ENCODE measurements around the gene SIK2. TPM values are rescaled to one million over a fixed set of nuclear protein-coding genes. Genes with fewer than 3 reads are reported as not detected.

Gene SIK2
- total RNA-seq, 1 experiment from 2014 or later, result 13.9 TPM

- H3K9me3 Mint-ChIP-seq (ENCODE audit: low read depth, unreplicated experiment), result no peaks in the 10 kb centered on the region
- no peaks in the 10 kb centered on the region for H3K27me3 Mint-ChIP-seq (ENCODE audit: unreplicated experiment)
- peaks cover 9% of the 10 kb centered on the region for H3K36me3 Mint-ChIP-seq (ENCODE audit: insufficient read depth, unreplicated experiment)
- CTCF ChIA-PET, result no interaction called here
- no peak for TF ChIP-seq CTCF (IDR thresholded peaks at IDR 0.05; ENCODE audit: unreplicated experiment)
- no peak for DNase-seq
- H3K4me3 Mint-ChIP-seq (ENCODE audit: low read depth, unreplicated experiment), result no peak overlapping the region
- no peaks in the 10 kb centered on the region for H3K4me1 Mint-ChIP-seq (ENCODE audit: low read depth, unreplicated experiment)
- BruUV-seq (replicated peaks), result no TSS peak
- no peak overlapping the region for H3K27ac Mint-ChIP-seq (ENCODE audit: unreplicated experiment)
- intact Hi-C loops (cut with micrococcal nuclease; ENCODE audit: unreplicated experiment), result no loop called here
Observed at GRCh38 chr11:111759376-111759775, 157.1 kb downstream of the SIK2 start.

GRCh38 chr11:111759778-111760407 lies 157.6 kb downstream of the SIK2 start:
- H3K4me1 Mint-ChIP-seq (ENCODE audit: low read depth, unreplicated experiment), result no peaks in the 10 kb centered on the region
- CTCF ChIA-PET, result no interaction called here

GRCh38 chr11:111761036-111761435 lies 158.8 kb downstream of the SIK2 start:
- no peak for TF ChIP-seq CTCF (IDR thresholded peaks at IDR 0.05; ENCODE audit: unreplicated experiment)
- CTCF ChIA-PET, result no interaction called here
- Mint-ChIP-seq H3K27me3 (ENCODE audit: unreplicated experiment) (no peaks in the 10 kb centered on the region), H3K4me1 (ENCODE audit: low read depth, unreplicated experiment) (no peaks in the 10 kb centered on the region), H3K4me3 (ENCODE audit: low read depth, unreplicated experiment) (no peak overlapping the region), H3K36me3 (ENCODE audit: insufficient read depth, unreplicated experiment) (peaks cover 20% of the 10 kb centered on the region), H3K27ac (ENCODE audit: unreplicated experiment) (no peak overlapping the region), H3K9me3 (ENCODE audit: low read depth, unreplicated experiment) (no peaks in the 10 kb centered on the region)
- no peak for DNase-seq
- BruUV-seq (replicated peaks), result no TSS peak
- intact Hi-C loops (cut with micrococcal nuclease; ENCODE audit: unreplicated experiment), result no loop called here

More at GRCh38 chr11:111759778-111760407, 157.6 kb downstream of the SIK2 start:
- H3K9me3 Mint-ChIP-seq (ENCODE audit: low read depth, unreplicated experiment), result no peaks in the 10 kb centered on the region
- H3K27ac Mint-ChIP-seq (ENCODE audit: unreplicated experiment), result no peak overlapping the region
- no TSS peak for BruUV-seq (replicated peaks)
- TF ChIP-seq CTCF (IDR thresholded peaks at IDR 0.05; ENCODE audit: unreplicated experiment), result no peak
- peaks cover 9% of the 10 kb centered on the region for H3K36me3 Mint-ChIP-seq (ENCODE audit: insufficient read depth, unreplicated experiment)
- no peak overlapping the region for H3K4me3 Mint-ChIP-seq (ENCODE audit: low read depth, unreplicated experiment)
- no peaks in the 10 kb centered on the region for H3K27me3 Mint-ChIP-seq (ENCODE audit: unreplicated experiment)
- intact Hi-C loops (cut with micrococcal nuclease; ENCODE audit: unreplicated experiment), result no loop called here
- no peak for DNase-seq

- peaks cover 8% of the 10 kb centered on the region for H3K4me1 Mint-ChIP-seq (ENCODE audit: low read depth, unreplicated experiment)
- H3K36me3 Mint-ChIP-seq (ENCODE audit: insufficient read depth, unreplicated experiment), result peaks cover 31% of the 10 kb centered on the region
- no peaks in the 10 kb centered on the region for H3K27me3 Mint-ChIP-seq (ENCODE audit: unreplicated experiment)
- H3K27ac Mint-ChIP-seq (ENCODE audit: unreplicated experiment), result no peak overlapping the region
- no peak for TF ChIP-seq CTCF (IDR thresholded peaks at IDR 0.05; ENCODE audit: unreplicated experiment)
- no peak for DNase-seq
- CTCF ChIA-PET, result interaction anchor here (0.9 to 1.5 kb wide), 2 partner anchors 19 to 158 kb away, joined by 3 read pairs; no protein-coding TSS in a partner anchor
- no TSS peak for BruUV-seq (replicated peaks)
- H3K4me3 Mint-ChIP-seq (ENCODE audit: low read depth, unreplicated experiment), result no peak overlapping the region
- intact Hi-C loops (cut with micrococcal nuclease; ENCODE audit: unreplicated experiment), result no loop called here
- no peaks in the 10 kb centered on the region for H3K9me3 Mint-ChIP-seq (ENCODE audit: low read depth, unreplicated experiment)
Observed at GRCh38 chr11:111762526-111762925, 160.3 kb downstream of the SIK2 start.

Data from Calu3 (cell line).